ENCODE results near the gene RAD51B.

RAD51B gene

GRCh38 chr14:68507544-68508081 is 688.0 kb downstream of the RAD51B start:
- DNase-seq (ENCODE audit: low read depth), result no peak
- no peak for TF ChIP-seq CTCF (conservative IDR thresholded peaks at IDR 0.05; ENCODE audit: low read depth, low read length)
- no peak overlapping the region for H3K4me3 ChIP-seq (ENCODE audit: low read length)

GRCh38 chr14:68508581-68508980 is 689.0 kb downstream of the RAD51B start:
- no peak for TF ChIP-seq CTCF (conservative IDR thresholded peaks at IDR 0.05; ENCODE audit: low read depth, low read length)
- DNase-seq (ENCODE audit: low read depth), result no peak

GRCh38 chr14:68509188-68509983 is 689.8 kb downstream of the RAD51B start:
- no peak overlapping the region for H3K4me3 ChIP-seq (ENCODE audit: low read length)
- DNase-seq (ENCODE audit: low read depth), result no peak
- TF ChIP-seq CTCF (conservative IDR thresholded peaks at IDR 0.05; ENCODE audit: low read depth, low read length), result no peak

More at GRCh38 chr14:68508581-68508980, 689.0 kb downstream of the RAD51B start:
- H3K4me3 ChIP-seq (ENCODE audit: low read length), result no peak overlapping the region

- H3K4me3 ChIP-seq (ENCODE audit: low read length), result no peak overlapping the region
- no peak for TF ChIP-seq CTCF (conservative IDR thresholded peaks at IDR 0.05; ENCODE audit: low read depth, low read length)
- peak; percentile 55 for DNase-seq (ENCODE audit: low read depth)
These were observed 690.9 kb downstream of the RAD51B start for GRCh38 chr14:68510201-68511128.

GRCh38 chr14:68511129-68512047 is 691.8 kb downstream of the RAD51B start:
- TF ChIP-seq CTCF (conservative IDR thresholded peaks at IDR 0.05; ENCODE audit: low read depth, low read length), result peak; percentile 13
- no peak for DNase-seq (ENCODE audit: low read depth)
- H3K4me3 ChIP-seq (ENCODE audit: low read length), result no peak overlapping the region

DNA sequence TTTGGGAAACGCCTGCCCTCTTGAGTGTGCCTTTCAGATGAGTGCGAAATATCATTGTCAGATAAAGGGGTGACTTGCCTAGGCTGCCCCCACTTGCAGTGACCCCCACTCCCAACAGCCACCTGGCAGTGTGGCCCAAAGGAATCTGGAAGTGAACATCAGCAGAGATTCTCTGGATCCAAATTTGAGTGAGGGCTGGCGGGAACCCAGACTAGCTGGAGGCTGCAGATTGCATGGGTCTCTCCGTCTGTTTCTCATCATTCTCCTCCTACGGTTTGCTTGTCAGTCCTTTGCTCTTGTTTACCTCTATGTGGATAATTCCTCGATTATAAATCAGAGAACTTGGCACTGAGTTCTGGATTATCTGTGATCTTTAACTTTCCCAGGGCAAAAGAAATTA is 692.5 kb downstream of the RAD51B start:
- DNase-seq (ENCODE audit: low read depth), result peak; percentile 39
- no peak for TF ChIP-seq CTCF (conservative IDR thresholded peaks at IDR 0.05; ENCODE audit: low read depth, low read length)
- H3K4me3 ChIP-seq (ENCODE audit: low read length), result no peak overlapping the region
